ENCODE results near the gene LVRN.

LVRN gene

GRCh38 chr5:116046261-116046660 lies 84.0 kb downstream of the LVRN start:
- Histone ChIP-seq H3K27ac (ENCODE audit: insufficient read depth, low read depth, low read length, poor library complexity, severe bottlenecking) (no peak overlapping the region), H3K9me3 (ENCODE audit: control insufficient read depth, low read length) (no peaks in the 10 kb centered on the region), H3K4me3 (ENCODE audit: insufficient read depth, low read depth, low read length) (no peak overlapping the region), H3K4me1 (ENCODE audit: control insufficient read depth, insufficient read depth, low read length) (no peaks in the 10 kb centered on the region), H3K27me3 (ENCODE audit: control insufficient read depth, insufficient read depth, low read length, poor library complexity, severe bottlenecking) (no peaks in the 10 kb centered on the region), H3K36me3 (ENCODE audit: control insufficient read depth, insufficient read depth, low read length) (no peaks in the 10 kb centered on the region)
- 85 to 94% methylated on average over 2 to 3 of the region's 3 CpGs for WGBS, 2 experiments

GRCh38 chr5:116046823-116047222 lies 84.5 kb downstream of the LVRN start:
- Histone ChIP-seq H3K27ac (ENCODE audit: insufficient read depth, low read depth, low read length, poor library complexity, severe bottlenecking) (no peak overlapping the region), H3K27me3 (ENCODE audit: control insufficient read depth, insufficient read depth, low read length, poor library complexity, severe bottlenecking) (no peaks in the 10 kb centered on the region), H3K4me1 (ENCODE audit: control insufficient read depth, insufficient read depth, low read length) (no peaks in the 10 kb centered on the region), H3K4me3 (ENCODE audit: insufficient read depth, low read depth, low read length) (no peak overlapping the region), H3K9me3 (ENCODE audit: control insufficient read depth, low read length) (no peaks in the 10 kb centered on the region), H3K36me3 (ENCODE audit: control insufficient read depth, insufficient read depth, low read length) (no peaks in the 10 kb centered on the region)
- 86 to 94% methylated on average over 1 to 2 of the region's 2 CpGs for WGBS, 2 experiments

DNA sequence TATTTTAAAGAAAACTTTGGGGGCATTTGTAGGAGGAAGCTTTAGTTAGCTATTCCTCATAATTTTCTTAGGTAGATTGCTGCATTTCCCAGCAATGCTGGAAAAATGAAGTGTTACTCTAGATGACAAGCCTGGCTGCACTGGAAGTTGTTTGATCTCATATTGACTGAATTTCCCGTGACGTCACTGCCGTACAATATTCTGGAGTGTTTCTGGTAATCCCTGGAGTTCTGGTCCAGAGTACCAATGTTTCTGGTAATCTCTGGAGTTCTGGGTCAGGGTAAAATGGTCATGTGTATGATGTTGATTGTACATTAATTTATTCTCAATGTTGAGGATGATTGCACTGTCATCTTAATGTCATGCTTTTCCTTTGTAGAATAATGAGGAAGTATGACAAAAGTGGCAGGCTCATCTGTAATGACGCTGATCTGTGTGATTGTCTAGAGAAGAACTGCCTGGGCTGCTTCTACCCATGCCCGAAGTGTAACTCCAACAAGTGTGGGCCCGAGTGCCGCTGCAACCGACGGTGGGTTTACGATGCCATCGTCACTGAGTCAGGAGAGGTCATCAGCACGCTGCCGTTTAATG lies 96.2 kb downstream of the LVRN start:
- H3K27me3 ChIP-seq (ENCODE audit: control insufficient read depth, insufficient read depth, low read length, poor library complexity, severe bottlenecking), result no peaks in the 10 kb centered on the region
- H3K4me3 ChIP-seq (ENCODE audit: insufficient read depth, low read depth, low read length), result no peak overlapping the region
- no peak overlapping the region for H3K27ac ChIP-seq (ENCODE audit: insufficient read depth, low read depth, low read length, poor library complexity, severe bottlenecking)
- no peaks in the 10 kb centered on the region for H3K4me1 ChIP-seq (ENCODE audit: control insufficient read depth, insufficient read depth, low read length)
- 87% methylated on average over 13 of the region's 13 CpGs for WGBS, 2 experiments
- H3K9me3 ChIP-seq (ENCODE audit: control insufficient read depth, low read length), result no peaks in the 10 kb centered on the region
- no peaks in the 10 kb centered on the region for H3K36me3 ChIP-seq (ENCODE audit: control insufficient read depth, insufficient read depth, low read length)

GRCh38 chr5:116062352-116062751 lies 100.1 kb downstream of the LVRN start:
- WGBS, 2 experiments, result 90 to 97% methylated on average over 2 of the region's 2 CpGs
- no peaks in the 10 kb centered on the region for H3K27me3 ChIP-seq (ENCODE audit: control insufficient read depth, insufficient read depth, low read length, poor library complexity, severe bottlenecking)

DNA sequence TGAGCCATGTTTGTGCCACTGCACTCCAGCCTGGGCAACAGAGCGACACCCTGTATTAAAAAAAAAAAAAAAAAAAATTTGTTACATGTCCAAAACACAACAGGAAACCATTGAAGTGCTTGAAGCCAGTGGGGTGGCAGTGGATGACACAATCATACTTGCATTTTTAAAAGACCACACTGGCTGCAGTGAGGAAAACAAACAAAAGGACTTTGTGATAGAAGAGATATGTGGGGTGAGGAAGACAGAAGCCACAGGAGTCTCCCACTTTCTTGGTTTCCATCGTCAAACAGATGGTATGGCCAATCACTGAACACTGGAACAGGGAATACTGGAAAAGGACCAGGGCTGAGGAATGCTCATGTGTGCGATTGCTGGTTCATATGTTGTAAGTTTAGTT lies 101.7 kb downstream of the LVRN start:
- H3K27ac ChIP-seq (ENCODE audit: insufficient read depth, low read depth, low read length, poor library complexity, severe bottlenecking), result no peak overlapping the region
- H3K4me1 ChIP-seq (ENCODE audit: control insufficient read depth, insufficient read depth, low read length), result no peaks in the 10 kb centered on the region
- no peaks in the 10 kb centered on the region for H3K9me3 ChIP-seq (ENCODE audit: control insufficient read depth, low read length)
- WGBS, 2 experiments, result 86 to 88% methylated on average over 2 to 3 of the region's 3 CpGs
- H3K4me3 ChIP-seq (ENCODE audit: insufficient read depth, low read depth, low read length), result no peak overlapping the region
- H3K27me3 ChIP-seq (ENCODE audit: control insufficient read depth, insufficient read depth, low read length, poor library complexity, severe bottlenecking), result no peaks in the 10 kb centered on the region
- H3K36me3 ChIP-seq (ENCODE audit: control insufficient read depth, insufficient read depth, low read length), result no peaks in the 10 kb centered on the region

More at GRCh38 chr5:116062352-116062751, 100.1 kb downstream of the LVRN start:
- no peaks in the 10 kb centered on the region for H3K9me3 ChIP-seq (ENCODE audit: control insufficient read depth, low read length)
- H3K36me3 ChIP-seq (ENCODE audit: control insufficient read depth, insufficient read depth, low read length), result no peaks in the 10 kb centered on the region
- no peak overlapping the region for H3K4me3 ChIP-seq (ENCODE audit: insufficient read depth, low read depth, low read length)
- no peaks in the 10 kb centered on the region for H3K4me1 ChIP-seq (ENCODE audit: control insufficient read depth, insufficient read depth, low read length)
- H3K27ac ChIP-seq (ENCODE audit: insufficient read depth, low read depth, low read length, poor library complexity, severe bottlenecking), result no peak overlapping the region

- WGBS, 2 experiments, result 31 to 39% methylated on average over 3 to 4 of the region's 4 CpGs
- H3K4me1 ChIP-seq (ENCODE audit: control insufficient read depth, insufficient read depth, low read length), result no peaks in the 10 kb centered on the region
Measured at GRCh38 chr5:116068028-116068632, 105.9 kb downstream of the LVRN start.

GRCh38 chr5:116071211-116071610 lies 108.9 kb downstream of the LVRN start:
- no peaks in the 10 kb centered on the region for H3K27me3 ChIP-seq (ENCODE audit: control insufficient read depth, insufficient read depth, low read length, poor library complexity, severe bottlenecking)
- no peaks in the 10 kb centered on the region for H3K4me1 ChIP-seq (ENCODE audit: control insufficient read depth, insufficient read depth, low read length)
- H3K27ac ChIP-seq (ENCODE audit: insufficient read depth, low read depth, low read length, poor library complexity, severe bottlenecking), result no peak overlapping the region
- no peaks in the 10 kb centered on the region for H3K9me3 ChIP-seq (ENCODE audit: control insufficient read depth, low read length)
- no peaks in the 10 kb centered on the region for H3K36me3 ChIP-seq (ENCODE audit: control insufficient read depth, insufficient read depth, low read length)
- WGBS, 2 experiments, result 78 to 88% methylated on average over 1 of the region's 1 CpG
- no peak overlapping the region for H3K4me3 ChIP-seq (ENCODE audit: insufficient read depth, low read depth, low read length)

More at GRCh38 chr5:116068028-116068632, 105.9 kb downstream of the LVRN start:
- Histone ChIP-seq H3K9me3 (ENCODE audit: control insufficient read depth, low read length) (no peaks in the 10 kb centered on the region), H3K27me3 (ENCODE audit: control insufficient read depth, insufficient read depth, low read length, poor library complexity, severe bottlenecking) (no peaks in the 10 kb centered on the region), H3K4me3 (ENCODE audit: insufficient read depth, low read depth, low read length) (no peak overlapping the region), H3K36me3 (ENCODE audit: control insufficient read depth, insufficient read depth, low read length) (no peaks in the 10 kb centered on the region), H3K27ac (ENCODE audit: insufficient read depth, low read depth, low read length, poor library complexity, severe bottlenecking) (no peak overlapping the region)

GRCh38 chr5:116075191-116075831 lies 113.0 kb downstream of the LVRN start:
- WGBS, 2 experiments, result 86 to 89% methylated on average over 6 of the region's 6 CpGs
- no peaks in the 10 kb centered on the region for H3K4me1 ChIP-seq (ENCODE audit: control insufficient read depth, insufficient read depth, low read length)
- H3K27ac ChIP-seq (ENCODE audit: insufficient read depth, low read depth, low read length, poor library complexity, severe bottlenecking), result no peak overlapping the region
- no peak overlapping the region for H3K4me3 ChIP-seq (ENCODE audit: insufficient read depth, low read depth, low read length)
- H3K27me3 ChIP-seq (ENCODE audit: control insufficient read depth, insufficient read depth, low read length, poor library complexity, severe bottlenecking), result no peaks in the 10 kb centered on the region
- no peaks in the 10 kb centered on the region for H3K36me3 ChIP-seq (ENCODE audit: control insufficient read depth, insufficient read depth, low read length)
- H3K9me3 ChIP-seq (ENCODE audit: control insufficient read depth, low read length), result no peaks in the 10 kb centered on the region

DNA sequence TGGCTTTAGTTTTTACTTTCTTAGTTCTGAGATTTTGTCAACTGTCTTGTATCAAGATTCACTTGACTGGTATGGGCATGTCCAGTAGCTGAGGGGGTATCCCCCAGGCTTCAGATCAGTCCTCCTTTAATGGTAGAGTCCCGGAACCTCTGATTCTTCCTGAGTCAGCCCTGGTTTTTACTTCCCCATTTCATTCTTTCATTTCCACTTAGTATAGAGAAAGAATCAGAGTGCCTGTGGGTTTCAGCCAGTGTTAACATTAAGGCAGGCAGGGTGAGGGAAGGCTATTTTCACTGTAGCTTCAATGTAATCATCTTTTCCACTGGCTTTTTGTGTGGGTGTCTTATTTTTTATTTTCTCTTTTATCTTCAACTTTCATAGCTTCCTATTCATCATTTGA lies 114.2 kb downstream of the LVRN start:
- no peaks in the 10 kb centered on the region for H3K27me3 ChIP-seq (ENCODE audit: control insufficient read depth, insufficient read depth, low read length, poor library complexity, severe bottlenecking)
- no peaks in the 10 kb centered on the region for H3K9me3 ChIP-seq (ENCODE audit: control insufficient read depth, low read length)
- H3K36me3 ChIP-seq (ENCODE audit: control insufficient read depth, insufficient read depth, low read length), result no peaks in the 10 kb centered on the region
- H3K4me1 ChIP-seq (ENCODE audit: control insufficient read depth, insufficient read depth, low read length), result no peaks in the 10 kb centered on the region
- H3K4me3 ChIP-seq (ENCODE audit: insufficient read depth, low read depth, low read length), result no peak overlapping the region
- no peak overlapping the region for H3K27ac ChIP-seq (ENCODE audit: insufficient read depth, low read depth, low read length, poor library complexity, severe bottlenecking)
- 100% methylated on average over 1 of the region's 1 CpG; no CpG with 5 or more reads in 1 of the 2 experiments for WGBS, 2 experiments

All from ectodermal cell (in vitro differentiated cells).